Spleen (tissue), 11 donors: ENCODE results near the gene IGSF23. TPM values are rescaled to one million over a fixed set of nuclear protein-coding genes. Genes with fewer than 3 reads are reported as not detected.
"Not testable (repeated sequence)": the region's sequence is repeated elsewhere in the genome, so short reads cannot be mapped to it uniquely, and the experiment has no call there.

Experiments
- DNase-seq: peaks from one replicate; pipeline ENCODE4 v3.0.0-alpha.2; 2020
- H3K27ac ChIP-seq, 8 donors: fragments of 200-600 bp; sonication (generic) in 7 of 8; 1 replicate in 4 of 8; 2 replicates in 4 of 8; pipeline versions ENCODE4 v1.5.0 to v1.8.0; 2016 to 2021; ENCODE audit warnings: inconsistent platforms in 4 of 8, mild to moderate bottlenecking in 4 of 8, moderate library complexity in 1 of 8
- H3K27me3 ChIP-seq, 7 donors: fragments of 200-600 bp; sonication (generic) in 6 of 7; replicated peaks in 1 of 7; 1 replicate in 4 of 7; 2 replicates in 3 of 7; pipeline versions ENCODE4 v1.5.0 to v1.8.0; 2016 to 2021; ENCODE audit warnings: inconsistent platforms in 3 of 7, mild to moderate bottlenecking in 1 of 7
- H3K36me3 ChIP-seq, 6 donors: fragments of 200-600 bp; sonication (generic) in 5 of 6; 1 replicate in 4 of 6; 2 replicates in 2 of 6; pipeline versions ENCODE4 v1.5.0 to v1.8.0; 2016 to 2021; ENCODE audit warnings: inconsistent platforms in 2 of 6
- H3K4me1 ChIP-seq, 6 donors: fragments of 200-600 bp; sonication (generic) in 5 of 6; 1 replicate in 3 of 6; 2 replicates in 3 of 6; pipeline versions ENCODE4 v1.5.0 to v1.8.0; 2016 to 2021; ENCODE audit warnings: inconsistent platforms in 3 of 6
- H3K4me3 ChIP-seq, 8 donors: fragments of 200-600 bp; sonication (generic) in 7 of 8; 1 replicate in 4 of 8; 2 replicates in 4 of 8; pipeline versions ENCODE4 v1.5.0 to v1.8.0; 2016 to 2021; ENCODE audit warnings: inconsistent platforms in 4 of 8, mild to moderate bottlenecking in 4 of 8, moderate library complexity in 2 of 8
- H3K9me3 ChIP-seq, 8 donors: fragments of 200-600 bp; sonication (generic) in 7 of 8; 1 replicate in 4 of 8; 2 replicates in 4 of 8; pipeline versions ENCODE4 v1.5.0 to v1.8.0; 2016 to 2021; ENCODE audit warnings: inconsistent platforms in 4 of 8
- POLR2A ChIP-seq, 3 donors: fragments of 450-650 bp; IDR thresholded peaks; one replicate each; pipeline ENCODE4 v1.5.1; 2017; ENCODE audit warnings: antibody characterized with exemption in 3 of 3, mild to moderate bottlenecking in 1 of 3
- POLR2AphosphoS5 ChIP-seq, 3 donors: sonication (generic); formaldehyde crosslinking; IDR thresholded peaks; one replicate each; pipeline ENCODE4 v1.5.1; 2017; ENCODE audit warnings: antibody characterized with exemption in 3 of 3
- WGBS, 5 donors: extraction: QIAGEN DNeasy Blood & Tissue Kit in 3 of 5; methylation state at CpG; one replicate each; pipeline versions ENCODE4 v1.1.5 to v1.1.7; 2013 to 2018; 5-methylcytosine and 5-hydroxymethylcytosine counted together
- intact Hi-C: fragments of 100-400 bp; cut with DNase I; formaldehyde crosslinking; loops from one replicate; pipeline ENCODE4 v1.15.0; 2023; ENCODE audit warnings: low total_unique reads
- polyA plus RNA-seq, 3 donors: library from polyadenylated mRNA; stranded (reverse); fragments of 200-250 nt; gene quantifications; one replicate each; pipeline ENCODE4 v1.2.1, GENCODE V29; 2013
- total RNA-seq, 7 donors: library from RNA; depleted of rRNA in 3 of 7; stranded (reverse); fragments of >200 nt in 3 of 7; fragmentation: NEBNext Ultra II Directional in 4 of 7; extraction: Animal tissue kit (Norgen Biotek cat#: 25700) in 4 of 7; gene quantifications; one replicate each; pipeline versions ENCODE4 v1.1.0 to v1.2.1, GENCODE V29; 2016 to 2021
- TF ChIP-seq, protein P1 (sequence below), 11 experiments: fragments of 200-600 bp in 7 of 11; fragments of 450-650 bp in 4 of 11; sonication (generic) in 4 of 11; IDR thresholded peaks in 8 of 11; conservative IDR thresholded peaks in 3 of 11; 1 replicate in 7 of 11; 2 replicates in 4 of 11; pipeline versions ENCODE4 v1.4.0 to v1.8.0; 2016 to 2021; ENCODE audit warnings: antibody characterized with exemption in 11 of 11, inconsistent platforms in 4 of 11, mild to moderate bottlenecking in 1 of 11
- donor health status: healthy with polysubstance abuse.
- donor health status: DM: no; HTN: no; CAD: no; lungs with moderate emphysema.
- donor health status: DM: no; HTN: no; CAD: no.
- donor health status: Bipolar disorder and iron deficiency.
- donor health status: healthy.
- donor health status: DM: no; HTN: no; CAD: no.
- donor health status: DM: yes; HTN: yes; CAD: no.

Gene IGSF23
- total and polyA plus RNA-seq, 10 donors: not detected

DNA sequence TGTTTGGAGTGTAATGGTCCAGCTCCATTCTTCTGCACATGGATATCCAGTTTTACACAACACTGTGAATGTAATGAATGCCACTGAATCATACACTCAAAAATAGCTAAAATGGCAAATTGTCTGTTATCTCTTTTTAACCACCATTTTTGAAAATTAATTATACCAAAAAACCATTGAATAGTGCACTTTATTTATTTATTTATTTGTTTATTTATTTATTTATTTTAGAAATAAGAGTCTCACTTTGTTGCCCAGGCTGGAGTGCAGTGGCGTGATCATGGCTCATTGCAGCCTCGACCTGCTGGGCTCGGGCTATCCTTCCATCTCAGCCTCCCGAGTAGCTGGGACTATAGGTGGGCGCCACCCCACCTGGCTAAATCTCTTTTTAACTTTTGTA lies 50.6 kb downstream of the IGSF23 start:
- no peaks in the 10 kb centered on the region for H3K9me3 ChIP-seq
- TF ChIP-seq POLR2A (IDR thresholded peaks at IDR 0.05): no peak
- TF ChIP-seq POLR2AphosphoS5 (IDR thresholded peaks at IDR 0.05): no peak
- TF ChIP-seq, protein P1, sequence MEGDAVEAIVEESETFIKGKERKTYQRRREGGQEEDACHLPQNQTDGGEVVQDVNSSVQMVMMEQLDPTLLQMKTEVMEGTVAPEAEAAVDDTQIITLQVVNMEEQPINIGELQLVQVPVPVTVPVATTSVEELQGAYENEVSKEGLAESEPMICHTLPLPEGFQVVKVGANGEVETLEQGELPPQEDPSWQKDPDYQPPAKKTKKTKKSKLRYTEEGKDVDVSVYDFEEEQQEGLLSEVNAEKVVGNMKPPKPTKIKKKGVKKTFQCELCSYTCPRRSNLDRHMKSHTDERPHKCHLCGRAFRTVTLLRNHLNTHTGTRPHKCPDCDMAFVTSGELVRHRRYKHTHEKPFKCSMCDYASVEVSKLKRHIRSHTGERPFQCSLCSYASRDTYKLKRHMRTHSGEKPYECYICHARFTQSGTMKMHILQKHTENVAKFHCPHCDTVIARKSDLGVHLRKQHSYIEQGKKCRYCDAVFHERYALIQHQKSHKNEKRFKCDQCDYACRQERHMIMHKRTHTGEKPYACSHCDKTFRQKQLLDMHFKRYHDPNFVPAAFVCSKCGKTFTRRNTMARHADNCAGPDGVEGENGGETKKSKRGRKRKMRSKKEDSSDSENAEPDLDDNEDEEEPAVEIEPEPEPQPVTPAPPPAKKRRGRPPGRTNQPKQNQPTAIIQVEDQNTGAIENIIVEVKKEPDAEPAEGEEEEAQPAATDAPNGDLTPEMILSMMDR (IDR thresholded peaks at IDR 0.05 in 8 of 11, conservative IDR thresholded peaks at IDR 0.05 in 3 of 11): no peak
- intact Hi-C loops: no loop called here
- no peak for DNase-seq
- no peak overlapping the region for H3K27ac ChIP-seq
- H3K27me3 ChIP-seq: no peaks in the 10 kb centered on the region
- WGBS, 5 donors: 93 to 96% (median 96%) methylated on average over 5 of the region's 5 CpGs
- H3K4me3 ChIP-seq: no peak overlapping the region
- H3K36me3 ChIP-seq: peaks cover 0 to 46% (median 5%) of the 10 kb centered on the region in 6 donors
- H3K4me1 ChIP-seq: peaks cover 0 to 8% (median 0%) of the 10 kb centered on the region in 6 donors

DNA sequence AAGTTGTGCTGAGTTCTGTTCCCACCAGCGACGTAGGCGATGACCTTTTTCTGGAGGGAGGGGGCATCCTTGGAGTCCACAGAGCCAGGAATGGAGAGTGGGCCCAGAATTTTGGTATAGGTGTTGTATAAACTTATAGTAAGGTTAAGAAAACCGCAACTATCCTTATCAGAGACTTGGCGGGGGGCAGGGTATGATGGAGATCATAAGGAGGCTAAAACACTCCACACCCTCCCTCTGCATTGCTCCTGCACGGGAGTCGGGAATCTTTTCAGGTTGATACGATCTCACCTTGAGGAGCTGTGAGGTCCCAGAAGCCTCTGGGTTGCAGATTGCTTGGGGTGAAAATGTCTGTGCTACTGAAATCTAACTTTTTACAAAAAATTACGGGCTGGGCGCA lies 51.6 kb downstream of the IGSF23 start:
- WGBS, 5 donors: 87 to 96% (median 94%) methylated on average over 10 of the region's 10 CpGs
- no peak overlapping the region for H3K4me3 ChIP-seq
- no peak for DNase-seq
- peaks cover 0 to 8% (median 0%) of the 10 kb centered on the region in 6 donors for H3K4me1 ChIP-seq
- H3K27ac ChIP-seq: no peak overlapping the region
- intact Hi-C loops: no loop called here
- no peak for TF ChIP-seq POLR2AphosphoS5 (IDR thresholded peaks at IDR 0.05)
- TF ChIP-seq, protein P1 (IDR thresholded peaks at IDR 0.05 in 8 of 11, conservative IDR thresholded peaks at IDR 0.05 in 3 of 11): no peak
- H3K27me3 ChIP-seq: no peaks in the 10 kb centered on the region
- H3K36me3 ChIP-seq: peaks cover 0 to 36% (median 0%) of the 10 kb centered on the region in 6 donors
- H3K9me3 ChIP-seq: no peaks in the 10 kb centered on the region

GRCh38 chr19:44666852-44667556 lies 53.6 kb downstream of the IGSF23 start:
- peaks cover 0 to 8% (median 0%) of the 10 kb centered on the region in 6 donors for H3K4me1 ChIP-seq
- 77 to 87% (median 81%) methylated on average over 3 to 7 of the region's 7 CpGs for WGBS, 5 donors
- peaks cover 0 to 16% (median 0%) of the 10 kb centered on the region in 6 donors for H3K36me3 ChIP-seq
- intact Hi-C loops: no loop called here
- no peak for DNase-seq
- H3K9me3 ChIP-seq: no peaks in the 10 kb centered on the region
- no peak overlapping the region for H3K4me3 ChIP-seq
- H3K27ac ChIP-seq: no peak overlapping the region
- TF ChIP-seq POLR2AphosphoS5 (IDR thresholded peaks at IDR 0.05) (no peak), POLR2A (IDR thresholded peaks at IDR 0.05) (no peak)
- TF ChIP-seq, protein P1 (IDR thresholded peaks at IDR 0.05 in 8 of 11, conservative IDR thresholded peaks at IDR 0.05 in 3 of 11): no peak
- no peaks in the 10 kb centered on the region for H3K27me3 ChIP-seq

GRCh38 chr19:44668985-44669764 lies 55.8 kb downstream of the IGSF23 start:
- H3K4me3 ChIP-seq: no peak overlapping the region
- intact Hi-C loops: no loop called here
- no peak for TF ChIP-seq POLR2A (IDR thresholded peaks at IDR 0.05)
- TF ChIP-seq POLR2AphosphoS5 (IDR thresholded peaks at IDR 0.05): no peak
- TF ChIP-seq, protein P1 (IDR thresholded peaks at IDR 0.05 in 8 of 11, conservative IDR thresholded peaks at IDR 0.05 in 3 of 11): no peak
- H3K36me3 ChIP-seq: no peaks in the 10 kb centered on the region
- H3K27ac ChIP-seq: no peak overlapping the region
- no peaks in the 10 kb centered on the region for H3K4me1 ChIP-seq
- no peaks in the 10 kb centered on the region for H3K27me3 ChIP-seq
- H3K9me3 ChIP-seq: no peaks in the 10 kb centered on the region
- DNase-seq: no peak
- 82 to 94% (median 85%) methylated on average over 2 of the region's 2 CpGs for WGBS, 5 donors

- H3K4me1 ChIP-seq, DNase-seq: not testable (repeated sequence)
- 73 to 100% (median 97%) methylated on average over 2 of the region's 2 CpGs for WGBS, 5 donors
Observed at GRCh38 chr19:44670027-44670426, 56.7 kb downstream of the IGSF23 start.

More at GRCh38 chr19:44670027-44670426, 56.7 kb downstream of the IGSF23 start:
- H3K36me3 ChIP-seq, H3K27ac ChIP-seq, H3K9me3 ChIP-seq, intact Hi-C loops, H3K4me3 ChIP-seq, H3K27me3 ChIP-seq: not testable (repeated sequence)
